GM12873 (cell line): ENCODE results near the gene ZC3H13.

Experiments
- TF ChIP-seq, protein P1 (sequence below): IDR thresholded peaks from 2 replicates; pipeline ENCODE4 v1.5.1; 2012; ENCODE audit warnings: low read depth, mild to moderate bottlenecking, moderate library complexity, low read length, control low read depth; ENCODE audit not compliant: insufficient read depth; ENCODE audit errors: missing control alignments

Gene ZC3H13

GRCh38 chr13:46059405-46059804, 6.9 kb upstream of the ZC3H13 start:
- TF ChIP-seq, protein P1, sequence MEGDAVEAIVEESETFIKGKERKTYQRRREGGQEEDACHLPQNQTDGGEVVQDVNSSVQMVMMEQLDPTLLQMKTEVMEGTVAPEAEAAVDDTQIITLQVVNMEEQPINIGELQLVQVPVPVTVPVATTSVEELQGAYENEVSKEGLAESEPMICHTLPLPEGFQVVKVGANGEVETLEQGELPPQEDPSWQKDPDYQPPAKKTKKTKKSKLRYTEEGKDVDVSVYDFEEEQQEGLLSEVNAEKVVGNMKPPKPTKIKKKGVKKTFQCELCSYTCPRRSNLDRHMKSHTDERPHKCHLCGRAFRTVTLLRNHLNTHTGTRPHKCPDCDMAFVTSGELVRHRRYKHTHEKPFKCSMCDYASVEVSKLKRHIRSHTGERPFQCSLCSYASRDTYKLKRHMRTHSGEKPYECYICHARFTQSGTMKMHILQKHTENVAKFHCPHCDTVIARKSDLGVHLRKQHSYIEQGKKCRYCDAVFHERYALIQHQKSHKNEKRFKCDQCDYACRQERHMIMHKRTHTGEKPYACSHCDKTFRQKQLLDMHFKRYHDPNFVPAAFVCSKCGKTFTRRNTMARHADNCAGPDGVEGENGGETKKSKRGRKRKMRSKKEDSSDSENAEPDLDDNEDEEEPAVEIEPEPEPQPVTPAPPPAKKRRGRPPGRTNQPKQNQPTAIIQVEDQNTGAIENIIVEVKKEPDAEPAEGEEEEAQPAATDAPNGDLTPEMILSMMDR = no peak

DNA sequence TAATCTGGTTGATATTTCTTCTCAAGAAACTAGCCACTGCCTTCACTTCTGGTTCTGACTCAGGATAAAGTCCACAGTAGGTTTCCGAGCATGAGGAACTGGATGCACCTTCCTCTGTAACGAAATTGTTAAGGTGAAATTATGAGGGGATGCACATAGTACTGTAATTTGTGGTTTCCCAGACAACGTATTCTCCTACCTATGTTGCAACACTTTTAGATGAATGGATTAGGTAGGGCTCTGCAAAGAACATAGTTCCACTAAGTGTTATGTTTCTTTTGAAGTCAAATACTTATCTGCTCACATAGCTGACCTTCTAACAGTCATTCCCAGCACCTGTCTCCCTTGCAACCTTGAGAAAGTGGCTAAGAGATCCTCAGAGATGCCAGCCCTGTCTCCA, 5.7 kb upstream of the ZC3H13 start:
- TF ChIP-seq, protein P1 = no peak

- TF ChIP-seq, protein P1 = no peak
Measured at GRCh38 chr13:46057256-46058015, 4.9 kb upstream of the ZC3H13 start.

DNA sequence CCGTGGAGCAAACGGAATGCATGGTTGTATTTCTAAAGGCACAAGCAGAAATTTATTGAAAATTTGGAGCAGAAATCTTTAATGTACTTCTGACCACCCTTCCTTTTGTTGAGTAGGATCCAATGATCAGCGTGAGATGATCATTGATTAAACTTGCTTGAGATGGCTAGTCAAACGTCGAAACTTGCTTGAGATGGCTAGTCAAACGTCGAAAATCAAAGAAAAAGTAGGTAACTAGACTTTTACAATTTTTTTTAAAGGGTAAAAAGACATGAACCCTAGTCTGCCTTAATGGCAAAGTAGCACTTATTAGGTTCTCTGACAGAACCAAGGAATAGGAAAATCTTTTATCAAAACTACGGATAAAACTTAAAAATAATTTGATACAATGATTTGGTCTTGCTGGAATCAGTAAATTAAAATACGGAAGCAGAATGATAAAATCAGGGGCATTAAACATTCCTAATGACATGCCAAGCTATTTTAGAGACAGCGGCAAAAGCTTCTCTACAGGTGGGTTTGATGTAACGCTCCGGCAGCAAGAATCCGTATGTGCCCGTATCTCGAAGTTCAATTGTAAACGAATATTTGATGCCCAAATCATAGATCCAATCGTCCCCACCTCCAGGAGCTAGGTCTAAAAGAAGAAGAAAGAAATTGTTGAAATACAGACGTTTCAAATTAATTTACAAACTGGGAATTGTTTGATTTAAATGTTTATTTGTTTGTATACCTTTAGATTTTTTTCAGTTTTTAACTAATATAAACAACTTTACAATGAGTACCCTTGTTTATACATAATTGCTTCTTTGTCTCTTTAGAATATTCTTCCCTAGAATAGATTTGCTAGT, 841 bp upstream of the ZC3H13 start:
- TF ChIP-seq, protein P1 = no peak

DNA sequence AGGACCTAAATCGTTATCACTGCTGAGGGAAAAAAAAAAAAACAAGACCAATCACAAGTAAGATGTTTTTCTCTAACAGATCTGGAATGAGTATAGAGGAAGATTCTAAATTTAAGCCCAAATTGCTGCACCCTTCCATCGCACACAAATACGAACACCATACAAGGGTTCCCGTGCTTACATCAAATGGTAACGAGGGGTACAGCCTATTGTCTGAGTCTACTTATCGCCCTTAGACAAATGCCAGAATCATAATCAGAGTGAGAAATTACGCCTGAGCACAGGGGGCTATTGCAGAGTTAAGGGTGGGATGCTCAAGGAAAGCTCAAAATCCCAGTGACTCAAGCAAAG, 603 bp downstream of the ZC3H13 start:
- TF ChIP-seq, protein P1 = no peak

DNA sequence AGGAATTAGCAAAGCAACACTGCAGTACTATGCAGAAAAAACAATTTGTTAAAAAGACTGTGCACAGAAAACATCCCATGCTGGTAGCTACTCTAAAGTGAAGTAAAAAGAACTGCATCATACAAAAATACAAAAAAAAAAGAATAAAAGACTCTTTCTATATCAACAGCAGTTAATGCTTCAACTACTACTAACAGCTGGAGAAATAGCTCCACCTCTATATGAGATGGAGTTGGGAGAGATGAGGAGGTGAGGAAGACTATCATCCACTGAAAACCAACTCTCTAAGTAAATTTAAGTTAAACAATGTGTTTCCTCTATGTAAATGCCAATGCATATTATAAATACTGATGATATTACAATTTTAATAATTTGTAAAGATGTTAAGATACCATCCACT, 1.8 kb downstream of the ZC3H13 start:
- TF ChIP-seq, protein P1 = no peak

DNA sequence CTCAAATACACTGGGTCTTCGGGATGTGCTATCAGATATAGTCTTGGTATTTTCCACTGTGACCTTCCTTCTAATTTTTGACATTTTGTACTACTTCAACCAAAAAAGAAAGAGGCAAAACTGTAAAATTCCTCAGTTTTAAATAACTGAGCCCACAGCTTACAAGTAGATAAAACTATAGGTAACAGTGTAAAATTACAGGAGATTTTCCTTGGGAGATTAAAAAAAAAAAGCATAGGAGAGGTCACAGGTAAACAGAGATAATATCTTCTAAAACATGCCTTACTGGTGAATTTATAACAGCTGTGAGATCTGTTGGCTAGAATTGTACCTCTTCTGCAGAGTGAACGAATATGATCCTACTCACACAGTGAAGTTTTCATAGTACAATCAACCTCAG, 7.1 kb downstream of the ZC3H13 start:
- TF ChIP-seq, protein P1 = no peak
